ENCODE measurements around the gene RGSL1.

The RGSL1 gene

DNA sequence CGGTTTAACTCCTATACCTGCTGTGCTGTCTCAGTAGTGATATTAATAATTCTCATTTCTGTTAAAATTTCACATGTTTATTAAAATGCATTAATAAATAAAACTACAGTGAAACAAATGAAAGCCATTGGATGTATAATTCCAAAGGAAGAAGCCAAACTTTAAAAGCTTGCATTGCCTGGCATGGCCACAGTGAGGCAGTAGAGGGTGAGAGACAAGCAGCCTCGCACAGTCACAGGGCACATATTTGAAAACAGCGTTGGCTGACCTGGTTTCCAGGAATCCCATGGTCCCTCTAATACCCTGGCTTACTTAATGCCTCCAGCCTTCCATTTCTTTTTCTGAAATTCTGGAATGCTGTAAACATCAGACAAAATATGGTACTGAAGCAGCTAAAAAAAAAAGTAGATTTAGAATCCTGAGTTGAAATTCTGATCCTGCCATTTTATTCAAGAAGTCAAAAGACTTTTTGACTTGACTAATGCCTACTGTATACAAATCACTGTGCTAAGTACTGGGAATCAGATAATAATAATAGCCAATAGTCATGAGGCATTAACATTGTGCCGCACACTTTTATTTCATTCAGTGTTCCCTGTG lies 145.8 kb downstream of the RGSL1 start:
- no peak overlapping the region for H3K4me3 ChIP-seq (ENCODE audit: low read depth, low read length)
- in situ Hi-C loops (cut with HindIII; ENCODE audit: low sequenced_read_pairs) = loop anchor here (5.0 kb wide), 1 partner anchor 192 kb away; the partner anchor contains the start of gene NPL
- peak; percentile 95 for TF ChIP-seq CTCF (IDR thresholded peaks at IDR 0.05; ENCODE audit: low read depth, low read length, missing control alignments)
- DNase-seq (ENCODE audit: low read depth) = no peak

- DNase-seq (ENCODE audit: low read depth) = no peak
- H3K4me3 ChIP-seq (ENCODE audit: low read depth, low read length) = no peak overlapping the region
- in situ Hi-C loops (cut with HindIII; ENCODE audit: low sequenced_read_pairs) = loop anchor here (5.0 kb wide), 1 partner anchor 190 kb away; the partner anchor contains the start of gene NPL
- no peak for TF ChIP-seq CTCF (IDR thresholded peaks at IDR 0.05; ENCODE audit: low read depth, low read length, missing control alignments)
Observed at GRCh38 chr1:182596934-182597333, 147.0 kb downstream of the RGSL1 start.

DNA sequence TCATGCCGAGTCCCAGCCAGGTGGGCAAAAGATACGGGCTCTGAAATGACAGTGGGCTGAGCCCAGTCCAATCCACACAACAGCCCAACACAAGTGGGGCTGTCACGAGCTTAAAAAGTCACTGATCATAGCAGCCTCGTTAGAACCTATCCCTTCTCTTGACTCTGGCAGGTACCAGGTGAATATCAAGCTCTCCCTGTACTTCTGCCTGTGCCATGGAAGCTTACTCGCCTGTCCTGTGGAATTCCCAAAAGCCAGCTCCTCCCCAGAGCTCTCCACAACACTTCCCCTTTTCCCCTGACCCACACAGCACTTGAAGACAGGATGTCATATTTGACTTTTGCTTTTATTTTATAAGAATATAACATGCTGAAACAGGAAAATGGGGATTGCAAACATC lies 148.3 kb downstream of the RGSL1 start:
- no peak for TF ChIP-seq CTCF (IDR thresholded peaks at IDR 0.05; ENCODE audit: low read depth, low read length, missing control alignments)
- H3K4me3 ChIP-seq (ENCODE audit: low read depth, low read length) = no peak overlapping the region
- DNase-seq (ENCODE audit: low read depth) = no peak
- in situ Hi-C loops (cut with HindIII; ENCODE audit: low sequenced_read_pairs) = loop anchor here (5.0 kb wide), 1 partner anchor 189 kb away; the partner anchor contains the start of gene NPL

GRCh38 chr1:182599339-182599738 lies 149.4 kb downstream of the RGSL1 start:
- in situ Hi-C loops (cut with HindIII; ENCODE audit: low sequenced_read_pairs) = loop anchor here (5.0 kb wide), 1 partner anchor 188 kb away; the partner anchor contains the start of gene NPL
- no peak for DNase-seq (ENCODE audit: low read depth)
- H3K4me3 ChIP-seq (ENCODE audit: low read depth, low read length) = no peak overlapping the region
- peak; percentile 33 for TF ChIP-seq CTCF (IDR thresholded peaks at IDR 0.05; ENCODE audit: low read depth, low read length, missing control alignments)

GRCh38 chr1:182600036-182600713 lies 150.2 kb downstream of the RGSL1 start:
- in situ Hi-C loops (cut with HindIII; ENCODE audit: low sequenced_read_pairs) = no loop called here
- no peak for TF ChIP-seq CTCF (IDR thresholded peaks at IDR 0.05; ENCODE audit: low read depth, low read length, missing control alignments)
- DNase-seq (ENCODE audit: low read depth) = no peak
- H3K4me3 ChIP-seq (ENCODE audit: low read depth, low read length) = no peak overlapping the region

GRCh38 chr1:182600745-182601415 lies 150.9 kb downstream of the RGSL1 start:
- DNase-seq (ENCODE audit: low read depth) = no peak
- no peak overlapping the region for H3K4me3 ChIP-seq (ENCODE audit: low read depth, low read length)
- in situ Hi-C loops (cut with HindIII; ENCODE audit: low sequenced_read_pairs) = no loop called here
- TF ChIP-seq CTCF (IDR thresholded peaks at IDR 0.05; ENCODE audit: low read depth, low read length, missing control alignments) = no peak
